CD4-positive, alpha-beta T cell treated with Interleukin-6 at 100 ng/mL for 8 hours (primary cell): ENCODE data around the gene LRP6.
"Not testable (repeated sequence)": the region's sequence is repeated elsewhere in the genome, so short reads cannot be mapped to it uniquely, and the experiment has no call there.

ENCODE experiments used
- DNase-seq: peaks from one replicate; pipeline ENCODE4 v3.0.0-alpha.2; 2020; ENCODE audit warnings: mixed read lengths, low spot score

The LRP6 gene

DNA sequence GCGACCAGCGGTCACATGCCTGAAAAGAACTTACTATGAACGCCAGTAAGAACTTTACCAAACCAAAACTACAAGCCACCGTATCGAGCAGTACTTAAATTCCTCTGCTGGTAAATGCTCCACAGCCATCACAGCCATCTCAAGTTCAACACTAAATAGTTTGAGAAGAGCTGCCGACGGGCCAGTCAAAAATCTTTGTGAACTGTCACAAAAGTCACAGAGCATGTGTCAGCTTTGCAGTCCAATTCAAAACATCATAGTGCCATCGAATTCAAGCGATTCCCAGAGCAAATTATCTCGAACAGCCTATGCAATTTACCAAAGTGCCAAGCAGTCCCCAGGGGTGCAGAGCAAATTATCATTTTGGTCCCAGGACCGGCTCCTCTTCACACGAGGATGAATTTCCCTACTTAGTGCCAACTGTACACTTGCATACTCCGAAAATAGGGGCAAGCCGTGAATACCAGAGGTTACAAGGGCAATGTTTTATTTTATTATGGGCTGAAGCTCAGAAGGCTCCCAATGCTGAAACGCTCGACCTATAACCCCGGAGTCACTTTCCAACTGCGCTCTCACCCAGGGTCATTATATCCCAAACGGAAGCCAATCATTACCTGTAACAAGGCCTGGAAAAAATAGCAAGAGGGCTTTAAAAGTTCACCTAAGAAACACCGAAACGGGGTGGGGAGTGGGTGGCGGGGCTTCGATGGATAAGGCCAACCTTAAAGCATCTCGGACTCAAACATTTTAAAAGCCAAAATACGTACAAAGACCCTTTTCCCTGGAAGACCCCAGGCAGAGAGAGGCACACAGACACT, 1.1 kb downstream of the LRP6 start:
- DNase-seq = no peak

GRCh38 chr12:12265035-12265434, 1.8 kb downstream of the LRP6 start:
- DNase-seq = no peak

GRCh38 chr12:12263909-12264308, 2.9 kb downstream of the LRP6 start:
- no peak for DNase-seq

DNA sequence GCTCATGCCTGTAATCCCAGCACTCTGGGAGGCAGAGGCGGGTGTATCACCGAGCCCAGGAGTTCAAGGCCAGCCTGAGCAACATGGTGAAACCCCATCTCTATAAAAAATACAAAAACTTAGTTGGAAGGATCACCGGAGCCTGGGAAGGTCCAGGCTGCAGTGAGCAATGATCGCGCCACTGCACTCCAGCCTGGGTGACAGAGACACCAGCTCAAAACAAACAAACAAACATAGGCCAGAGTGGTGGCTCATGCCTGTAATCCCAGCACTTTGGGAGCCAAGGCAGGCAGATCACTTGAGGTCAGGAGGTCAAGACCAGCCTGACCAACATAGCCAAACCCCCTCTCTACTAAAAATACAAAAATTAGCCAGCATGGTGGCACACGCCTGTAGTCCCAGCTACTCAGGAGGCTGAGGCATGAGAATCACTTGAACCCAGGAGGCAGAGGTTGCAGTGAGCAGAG, 10.5 kb downstream of the LRP6 start:
- DNase-seq = not testable (repeated sequence)

DNA sequence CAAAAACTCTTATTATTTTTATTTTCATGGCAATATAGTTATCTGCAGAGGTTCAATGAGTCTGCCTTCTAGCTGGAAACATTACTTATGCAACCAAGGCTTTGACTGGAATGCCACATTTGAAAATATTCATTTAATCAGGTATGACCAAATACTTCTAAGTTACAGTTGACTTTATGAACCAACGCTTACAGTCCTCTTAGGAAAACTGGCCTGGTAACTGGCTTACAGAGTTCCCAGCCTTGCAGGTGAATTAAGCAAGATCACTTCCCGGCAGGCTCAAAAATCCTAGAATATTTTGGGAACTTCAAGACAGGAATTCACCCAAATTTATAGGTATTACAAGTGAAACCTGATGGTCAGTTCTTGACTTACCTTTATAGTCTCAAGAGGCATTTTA, 12.3 kb downstream of the LRP6 start:
- no peak for DNase-seq

- DNase-seq = no peak
These were observed 17.4 kb downstream of the LRP6 start for GRCh38 chr12:12249216-12250050.

DNA sequence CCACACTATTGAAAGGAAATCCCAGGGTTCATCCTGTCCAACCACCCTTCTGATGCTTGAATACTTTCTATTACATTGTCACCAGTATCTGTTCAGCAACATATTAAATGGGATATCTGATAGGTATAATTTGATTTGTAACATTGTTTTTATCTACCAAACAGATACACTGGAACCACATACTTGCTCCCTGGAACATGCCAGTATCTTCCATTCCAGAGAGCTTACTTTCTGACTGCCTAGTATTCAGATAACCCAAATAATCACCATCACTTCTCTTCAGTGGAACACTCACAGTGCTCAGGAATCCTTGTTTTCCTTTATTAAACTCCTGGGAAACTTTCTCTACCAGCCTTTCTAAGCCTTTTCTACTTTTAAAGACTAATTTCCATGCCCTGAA, 19.3 kb downstream of the LRP6 start:
- no peak for DNase-seq

- no peak for DNase-seq
These were observed 22.5 kb downstream of the LRP6 start for GRCh38 chr12:12244341-12244740.

DNA sequence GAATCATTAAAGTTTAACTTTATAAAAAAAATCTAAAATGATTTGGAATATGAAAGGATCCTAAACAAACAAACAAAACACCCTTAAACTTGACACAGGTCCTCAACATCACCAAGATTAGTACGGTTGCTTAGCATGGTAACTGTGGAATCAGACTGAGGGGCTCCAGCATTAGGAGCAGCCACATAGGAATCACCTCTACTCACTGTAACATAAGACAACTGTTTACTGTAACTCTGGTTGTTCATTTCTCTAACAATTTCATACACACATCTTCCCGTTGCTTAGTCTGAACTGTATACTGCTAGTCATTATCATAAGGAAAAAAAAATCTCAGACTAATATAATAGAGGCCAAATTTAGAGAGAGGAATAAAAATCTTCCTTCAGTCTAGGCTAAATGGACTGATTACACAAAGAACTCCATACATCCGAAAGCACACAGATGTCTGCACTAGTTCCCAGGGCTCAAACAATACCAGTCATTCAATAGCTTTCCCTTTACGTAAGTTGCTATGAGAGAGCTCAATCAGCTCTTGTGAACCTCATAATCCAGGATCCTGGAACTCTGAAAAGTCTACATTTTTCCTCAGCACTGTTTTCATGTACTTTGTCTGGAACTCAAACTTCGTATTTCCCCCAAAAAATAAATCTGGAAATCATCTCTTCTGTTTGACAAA, 26.0 kb downstream of the LRP6 start:
- DNase-seq = no peak

- no peak for DNase-seq
These were observed 27.7 kb downstream of the LRP6 start for GRCh38 chr12:12239127-12239526.

GRCh38 chr12:12238605-12239004, 28.2 kb downstream of the LRP6 start:
- no peak for DNase-seq

GRCh38 chr12:12236896-12237295, 29.9 kb downstream of the LRP6 start:
- DNase-seq = no peak

- DNase-seq = no peak
These were observed 36.6 kb downstream of the LRP6 start for GRCh38 chr12:12230275-12230674.

- DNase-seq = no peak
These were observed 37.2 kb downstream of the LRP6 start for GRCh38 chr12:12229556-12230092.

- DNase-seq = no peak
These were observed 38.4 kb downstream of the LRP6 start for GRCh38 chr12:12228402-12228801.

GRCh38 chr12:12226187-12226586, 40.7 kb downstream of the LRP6 start:
- DNase-seq = no peak

- no peak for DNase-seq
These were observed 42.5 kb downstream of the LRP6 start for GRCh38 chr12:12224240-12224940.

GRCh38 chr12:12221560-12221959, 45.3 kb downstream of the LRP6 start:
- DNase-seq = no peak

DNA sequence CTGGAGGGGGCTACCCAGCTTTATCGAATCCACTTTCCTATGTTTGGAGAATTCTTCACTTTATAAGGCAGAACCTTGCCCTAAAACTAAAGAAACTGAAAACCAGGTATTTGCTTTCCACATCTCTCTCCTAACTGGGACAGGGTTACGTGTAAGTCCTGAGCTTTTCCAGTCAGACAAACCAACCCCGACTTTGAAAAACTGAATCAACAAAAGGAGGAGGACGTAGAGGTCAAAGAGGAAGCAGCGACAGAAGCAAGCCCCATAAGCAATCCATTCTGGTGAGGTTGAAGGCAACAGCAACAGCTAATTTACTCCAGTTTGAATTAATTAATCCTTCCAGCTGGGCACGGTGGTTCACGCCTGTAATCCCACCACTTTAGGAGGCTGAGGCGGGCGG, 47.2 kb downstream of the LRP6 start:
- DNase-seq = no peak

- no peak for DNase-seq
These were observed 49.9 kb downstream of the LRP6 start for GRCh38 chr12:12217018-12217359.

DNA sequence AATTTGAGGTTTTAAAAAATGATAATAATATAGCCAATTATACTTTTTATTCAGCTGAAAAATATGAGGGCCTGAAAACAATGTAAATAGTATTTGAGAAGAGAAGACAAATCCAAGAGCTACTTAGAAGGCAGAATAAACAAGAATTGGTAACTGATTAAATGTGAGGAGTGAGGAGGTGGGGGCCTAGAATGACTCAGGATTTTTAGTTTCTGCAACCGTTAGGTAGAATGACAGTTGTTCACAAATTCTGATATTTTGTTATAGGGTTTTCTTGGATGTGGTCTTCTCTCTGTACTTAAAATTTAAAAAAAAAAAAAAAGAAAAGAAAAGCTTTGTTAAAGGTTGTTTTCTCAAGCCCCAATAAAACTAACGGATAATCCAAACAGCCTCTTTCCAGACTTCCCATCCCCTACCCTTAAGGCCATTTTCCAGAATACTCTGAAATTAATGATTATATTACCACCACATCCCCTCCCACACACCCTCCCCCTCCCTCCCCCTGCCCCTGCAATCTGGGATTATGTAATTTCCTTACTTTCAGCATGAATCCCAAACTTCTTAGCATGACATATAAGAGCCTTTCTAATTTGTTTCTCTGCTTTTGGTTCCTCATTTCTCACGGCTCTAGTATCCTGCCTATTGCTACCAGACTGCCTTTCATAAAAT, 50.4 kb downstream of the LRP6 start:
- DNase-seq = no peak
